NCI-H2107 treated with DMSO at 0.1 percent for 48 hours (cell line): ENCODE data around the gene TMC8.

Experiments
- DNase-seq: peaks from one replicate; lab custom pipeline; 2025; ENCODE audit not compliant: unreplicated experiment; lab: John Stamatoyannopoulos, UW

The TMC8 gene

DNA sequence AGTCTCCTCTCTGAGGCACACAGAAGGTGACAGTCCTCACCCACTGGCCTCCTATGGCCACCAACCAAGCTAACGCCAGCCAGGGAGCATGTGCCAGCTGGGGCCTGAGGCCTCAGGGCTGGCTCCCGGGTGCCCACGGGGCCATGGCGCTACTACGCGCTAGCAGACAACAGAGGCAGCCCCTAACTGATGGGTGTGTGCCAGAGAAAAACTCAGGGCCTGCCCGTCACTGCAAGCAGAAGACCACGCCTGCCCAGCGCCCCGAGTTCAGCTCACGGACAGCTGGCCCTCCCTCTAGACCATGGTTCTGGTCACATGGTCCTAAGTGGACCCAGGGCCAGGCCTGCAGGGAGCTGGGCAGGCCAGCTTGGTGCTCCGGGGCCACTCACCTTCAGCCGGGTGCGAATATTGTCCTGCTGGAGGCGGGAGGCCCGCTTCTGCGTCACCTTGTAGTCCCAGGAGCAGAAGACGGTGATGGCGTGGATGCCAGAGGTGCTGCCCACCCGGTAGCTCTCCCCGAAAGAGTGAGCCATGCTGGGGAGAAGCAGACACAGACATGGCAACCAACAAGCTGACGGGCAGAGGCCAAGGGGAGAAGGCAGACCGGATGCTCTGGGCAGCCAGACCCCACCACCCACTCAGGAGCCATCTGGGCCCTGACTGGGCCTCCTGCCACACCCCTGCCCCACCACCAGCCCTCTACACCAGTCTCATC is 8.2 kb upstream of the TMC8 start:
- DNase-seq = no peak

DNA sequence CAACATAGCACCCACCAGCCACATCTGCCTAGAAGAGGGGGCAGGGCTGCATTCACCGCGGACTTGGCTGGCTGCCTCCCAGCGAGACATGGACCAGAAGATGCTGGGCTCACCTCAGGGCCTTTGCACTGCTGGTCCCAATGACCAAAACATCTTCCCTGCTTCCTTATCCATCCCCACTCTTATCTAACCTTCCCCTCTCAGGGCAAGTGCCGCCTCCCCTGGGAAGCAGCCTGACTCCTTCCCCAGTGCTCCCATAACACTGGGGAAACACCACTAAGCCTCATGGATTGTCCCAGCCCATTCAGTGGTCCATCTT is 7.7 kb upstream of the TMC8 start:
- DNase-seq = no peak

DNA sequence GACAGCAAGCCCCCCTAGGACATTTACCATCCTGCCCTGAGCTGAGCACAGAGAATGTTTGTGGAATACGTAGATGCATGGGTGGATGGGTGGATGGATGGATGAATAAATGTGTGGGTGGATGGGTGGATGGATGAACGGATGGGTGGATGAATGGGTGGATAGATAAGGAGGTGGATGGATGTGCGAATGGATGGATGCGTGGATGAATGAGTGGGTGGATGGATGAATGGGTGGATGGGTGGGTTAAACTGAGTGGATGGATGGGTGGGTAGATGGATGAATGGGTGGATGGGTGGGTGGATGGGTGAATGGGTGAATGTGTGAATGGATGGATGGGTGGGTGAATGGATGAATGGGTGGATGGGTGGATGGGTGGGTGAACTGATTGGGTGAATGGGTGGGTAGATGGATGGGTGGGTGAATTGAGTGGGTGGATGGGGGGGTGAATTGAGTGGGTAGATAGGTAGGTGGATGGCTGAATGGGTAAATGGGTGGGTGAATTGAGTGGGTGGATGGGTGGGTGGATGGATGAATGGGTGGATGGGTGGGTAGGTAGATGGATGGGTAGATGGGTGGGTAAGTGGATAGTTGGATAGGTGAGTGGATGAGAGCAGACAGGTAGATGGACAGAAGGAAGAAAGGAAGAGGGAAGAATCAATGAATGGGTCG is 7.2 kb upstream of the TMC8 start:
- no peak for DNase-seq

DNA sequence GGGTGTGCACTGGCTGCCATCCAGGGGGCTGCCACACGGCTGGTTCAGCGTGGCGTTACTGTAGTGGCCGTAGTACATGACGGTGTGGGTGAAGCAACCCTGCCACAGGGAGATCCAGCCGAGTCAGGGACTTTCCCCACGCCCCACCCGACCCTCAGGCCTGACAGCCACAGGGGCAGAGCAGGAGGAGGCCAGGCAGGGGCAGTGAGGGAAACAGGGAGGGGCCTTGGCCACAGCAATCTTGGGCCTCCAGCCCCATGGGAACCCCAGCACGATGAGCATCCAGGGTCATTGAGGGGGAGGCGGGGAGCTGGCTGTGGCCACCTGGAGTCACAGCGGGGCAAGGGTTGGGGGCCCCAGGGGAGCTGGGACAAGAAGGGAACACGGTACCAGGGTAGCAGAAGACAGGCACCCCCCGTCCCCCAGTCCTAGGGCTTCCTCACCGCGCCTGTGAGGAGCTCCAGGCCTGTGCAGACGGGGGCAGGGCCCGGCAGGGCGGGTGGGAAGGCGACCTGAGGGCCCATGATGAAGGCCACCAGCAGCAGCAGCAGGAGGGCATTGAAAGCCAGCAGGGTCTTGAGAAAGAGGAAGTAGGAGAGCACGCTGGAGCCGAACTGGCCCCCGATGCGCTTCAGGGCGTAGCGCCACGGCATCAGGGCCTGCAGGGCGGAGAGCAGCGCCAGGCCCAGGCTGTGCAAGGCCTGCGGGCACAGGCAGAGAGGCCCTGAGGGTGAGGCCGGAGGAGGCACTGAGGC is 6.3 kb upstream of the TMC8 start:
- DNase-seq = no peak

DNA sequence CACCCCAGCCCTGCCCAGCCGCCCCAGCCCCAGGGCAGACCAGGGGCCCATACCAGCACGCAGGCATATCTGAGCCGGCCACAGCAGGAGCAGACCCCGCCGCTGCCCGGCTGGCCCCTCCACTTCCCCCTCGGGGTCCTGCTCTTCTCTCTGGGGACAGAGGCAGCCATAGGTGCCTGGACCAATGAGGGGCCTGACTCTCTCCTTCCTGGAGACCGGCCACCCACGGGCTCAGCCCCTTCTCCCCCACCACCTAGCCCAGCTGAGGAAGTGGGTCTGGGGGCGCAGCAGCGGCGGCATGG is 5.8 kb upstream of the TMC8 start:
- DNase-seq = no peak

DNA sequence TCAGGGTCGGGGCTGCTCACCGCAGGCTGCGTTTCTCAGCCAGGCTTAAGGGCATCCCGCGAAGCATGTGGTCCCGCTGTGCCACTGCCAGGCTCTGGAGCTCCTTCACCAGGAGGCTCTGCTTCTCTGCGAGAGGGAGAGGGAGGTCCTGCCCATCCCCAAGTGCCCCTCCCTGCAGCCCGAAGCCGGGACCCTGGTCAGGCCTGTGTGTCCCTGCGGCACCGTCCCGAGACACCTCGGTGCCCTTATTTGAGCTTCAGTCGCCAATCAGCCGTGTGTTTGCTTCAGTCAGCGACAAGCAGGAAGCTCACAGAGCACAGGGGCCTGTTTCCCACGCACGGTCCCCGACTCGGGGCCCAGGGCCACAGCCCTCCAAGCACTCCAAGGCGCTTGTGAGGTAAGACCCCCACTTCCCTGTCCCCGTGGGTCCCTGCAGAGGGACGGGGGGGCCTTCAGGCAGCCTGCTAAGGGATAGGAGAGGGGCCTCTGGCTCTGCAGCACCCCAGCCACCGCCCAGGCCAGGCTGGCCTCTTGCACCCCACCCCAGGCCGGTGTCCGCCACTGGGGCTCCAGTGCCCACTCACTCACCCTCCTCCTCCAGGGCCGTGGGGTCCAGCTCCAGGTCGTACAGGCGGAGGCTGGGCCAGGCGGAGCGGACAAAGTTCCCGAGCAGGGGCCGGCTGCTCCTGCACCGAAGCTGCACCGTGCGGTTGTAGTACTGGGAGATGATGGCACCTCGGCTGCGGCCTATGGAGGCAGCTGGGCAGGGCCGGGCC is 5.2 kb upstream of the TMC8 start:
- no peak for DNase-seq

DNA sequence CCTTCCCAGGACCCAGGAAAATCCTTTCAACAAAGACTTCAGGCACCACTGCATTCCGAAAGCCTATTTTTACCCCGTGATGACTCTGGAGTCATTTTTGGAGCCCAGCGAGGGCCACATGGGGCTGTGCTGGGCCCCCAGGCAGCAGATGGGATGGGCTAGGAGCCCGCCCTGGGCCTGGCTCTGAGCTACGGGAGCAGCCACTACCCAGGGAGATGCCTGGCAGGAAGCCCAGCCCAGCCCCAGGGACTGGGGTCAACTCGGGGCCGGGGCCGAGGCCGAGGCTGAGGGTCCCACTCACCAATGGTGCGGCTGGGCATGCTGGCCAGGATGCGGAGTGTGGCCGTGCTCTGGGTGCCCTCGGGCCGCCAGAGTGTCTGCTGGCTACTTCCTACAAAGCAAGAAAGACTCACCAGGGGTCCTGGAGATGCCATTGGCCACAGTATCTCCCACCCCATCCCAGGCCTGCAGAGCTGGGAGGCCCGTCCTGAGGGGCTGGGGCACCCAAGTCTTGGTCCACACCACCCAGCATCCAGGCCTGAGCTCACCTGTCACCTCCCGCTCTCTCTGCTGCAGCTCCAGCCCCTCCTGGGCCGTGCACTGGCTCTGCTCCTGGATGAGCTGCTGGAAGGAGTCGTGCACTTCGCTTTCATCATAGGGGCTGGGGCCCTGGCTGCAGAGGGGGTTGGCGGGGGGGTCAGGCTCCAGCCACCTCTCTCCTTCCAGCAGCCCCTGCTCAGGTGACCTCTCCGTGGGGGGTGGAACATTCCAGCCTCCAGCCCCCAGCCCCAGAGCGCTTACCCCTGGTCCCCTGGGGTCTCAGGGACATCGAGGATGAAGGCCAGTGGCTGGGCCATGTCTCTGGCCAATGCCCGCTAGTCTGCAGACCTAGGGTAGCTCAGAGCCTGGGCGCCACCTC is 4.3 kb upstream of the TMC8 start:
- DNase-seq = no peak

DNA sequence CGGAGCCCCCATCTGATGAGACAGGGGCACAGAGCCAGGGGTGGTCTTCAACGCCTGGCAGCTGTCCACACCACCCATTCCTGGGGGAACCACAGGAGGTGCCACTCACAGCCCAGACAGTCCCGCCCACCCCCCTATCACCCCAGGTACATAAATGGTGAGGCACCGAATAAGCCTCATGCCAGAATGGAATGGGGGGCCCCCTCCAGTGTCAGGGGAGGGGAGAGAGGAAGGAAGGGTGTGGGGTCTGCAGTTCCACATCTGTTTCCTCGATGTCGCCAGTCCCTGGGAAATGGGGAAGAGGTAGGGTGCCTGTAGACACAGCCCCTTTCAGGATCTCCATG is 3.7 kb upstream of the TMC8 start:
- no peak for DNase-seq

DNA sequence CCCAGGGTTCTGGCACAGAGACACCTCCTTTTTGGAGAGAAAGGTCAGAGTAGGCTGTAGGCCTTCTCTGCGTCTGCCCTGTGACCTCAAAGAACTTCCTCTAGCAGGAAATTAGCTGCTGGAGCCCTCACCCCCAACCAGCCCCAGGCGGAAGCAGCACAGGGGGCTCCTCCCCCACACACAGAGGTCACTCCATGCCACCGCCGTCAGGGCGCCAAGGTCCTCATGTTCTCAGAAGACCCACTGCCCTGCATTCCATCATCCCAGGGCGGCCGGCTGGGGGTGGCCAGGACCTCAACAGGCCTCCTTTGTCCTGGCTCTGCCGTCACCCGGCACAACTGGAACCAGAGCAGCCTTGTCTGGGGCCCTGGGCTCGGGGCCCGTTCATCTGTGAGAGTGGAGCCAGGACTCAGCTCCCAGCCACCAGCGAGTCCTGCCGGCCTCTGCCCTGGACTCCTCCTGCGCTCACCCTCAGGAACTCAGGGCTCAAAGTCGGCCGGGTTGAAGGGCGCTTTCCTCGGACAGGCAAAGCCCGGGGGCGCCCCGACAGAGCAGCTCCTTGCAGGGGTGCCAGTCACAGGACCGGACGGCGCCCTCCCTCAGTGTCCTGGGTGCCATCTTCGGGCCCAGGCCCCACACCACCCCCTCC is 3.2 kb upstream of the TMC8 start:
- DNase-seq = no peak

DNA sequence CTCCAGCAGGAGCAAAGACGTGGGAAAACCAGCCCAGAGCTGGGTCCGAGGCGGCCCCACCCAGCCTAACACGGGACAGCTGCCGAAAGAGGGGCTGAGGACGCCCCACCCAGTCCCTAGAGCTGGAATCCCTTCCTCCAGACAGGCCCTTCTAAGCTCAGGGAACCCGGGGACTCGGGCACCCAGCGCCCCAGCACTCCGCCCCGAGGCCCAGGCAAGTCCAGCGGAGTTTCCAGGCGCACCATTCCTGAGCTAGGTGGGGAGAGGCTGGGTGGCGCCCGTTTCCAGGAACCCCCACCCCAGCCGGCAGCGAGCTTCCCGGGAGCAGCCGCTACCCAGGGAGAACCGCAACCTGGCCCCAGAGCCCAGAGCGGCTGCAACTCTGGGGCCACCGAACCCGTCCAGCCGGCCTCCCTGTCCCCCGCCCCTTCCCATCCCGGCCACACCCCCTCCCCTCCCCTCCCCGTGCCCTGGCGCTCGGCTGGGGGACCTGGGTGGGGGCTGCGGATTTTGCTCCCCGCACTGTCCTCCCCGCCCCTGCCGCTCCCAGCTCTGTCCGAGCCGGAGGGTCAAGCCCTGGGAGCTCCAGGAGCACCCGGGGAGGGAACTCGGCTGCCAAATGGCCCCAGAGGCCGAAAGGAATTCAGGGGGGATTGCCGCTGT is 2.6 kb upstream of the TMC8 start:
- no peak for DNase-seq

DNA sequence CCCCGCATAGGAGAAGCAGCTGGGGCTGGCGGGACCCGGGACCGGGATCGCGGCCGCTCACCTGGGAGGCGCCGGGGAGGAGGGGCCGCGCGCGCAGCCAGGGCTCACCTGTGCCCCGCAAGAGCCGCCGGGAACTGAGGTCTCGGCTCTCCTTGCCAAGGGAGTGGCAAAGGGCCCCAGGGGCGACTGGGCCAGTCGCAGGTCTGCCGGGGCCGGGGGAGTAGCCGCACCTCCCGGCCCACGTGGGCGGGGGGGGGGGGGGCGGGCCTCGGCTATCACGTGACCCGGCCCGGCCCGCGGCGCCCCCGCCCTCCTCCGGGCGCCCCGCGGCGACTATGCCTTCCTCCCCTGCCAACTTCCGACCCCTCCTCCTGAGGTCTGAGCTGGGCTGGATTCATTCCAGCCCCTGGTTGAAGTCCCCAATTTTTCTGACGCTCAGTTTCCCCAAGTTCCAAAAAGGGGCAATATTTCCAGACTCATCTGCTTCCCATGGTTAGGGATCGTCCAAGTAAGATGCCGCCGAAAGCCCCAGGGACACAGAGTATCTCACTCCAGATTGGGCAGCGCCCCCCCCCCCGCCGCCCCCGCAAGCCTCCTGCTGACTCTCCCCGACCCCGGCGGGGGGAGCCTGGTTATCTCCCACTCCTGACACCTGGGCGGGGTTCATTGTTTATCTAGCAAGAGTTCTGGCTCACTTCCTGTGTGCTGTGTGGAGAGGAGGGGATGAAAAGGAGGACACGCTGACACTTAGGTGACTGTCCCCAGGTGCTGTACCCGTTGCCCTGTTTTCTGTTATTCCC is 1.8 kb upstream of the TMC8 start, which contains the start of gene TMC6:
TSS of gene TMC6 (minus strand) at position 205 of the 800 bp plus-strand sequence. CDS start 1,923 bp downstream, outside the sequence.
- DNase-seq = no peak

DNA sequence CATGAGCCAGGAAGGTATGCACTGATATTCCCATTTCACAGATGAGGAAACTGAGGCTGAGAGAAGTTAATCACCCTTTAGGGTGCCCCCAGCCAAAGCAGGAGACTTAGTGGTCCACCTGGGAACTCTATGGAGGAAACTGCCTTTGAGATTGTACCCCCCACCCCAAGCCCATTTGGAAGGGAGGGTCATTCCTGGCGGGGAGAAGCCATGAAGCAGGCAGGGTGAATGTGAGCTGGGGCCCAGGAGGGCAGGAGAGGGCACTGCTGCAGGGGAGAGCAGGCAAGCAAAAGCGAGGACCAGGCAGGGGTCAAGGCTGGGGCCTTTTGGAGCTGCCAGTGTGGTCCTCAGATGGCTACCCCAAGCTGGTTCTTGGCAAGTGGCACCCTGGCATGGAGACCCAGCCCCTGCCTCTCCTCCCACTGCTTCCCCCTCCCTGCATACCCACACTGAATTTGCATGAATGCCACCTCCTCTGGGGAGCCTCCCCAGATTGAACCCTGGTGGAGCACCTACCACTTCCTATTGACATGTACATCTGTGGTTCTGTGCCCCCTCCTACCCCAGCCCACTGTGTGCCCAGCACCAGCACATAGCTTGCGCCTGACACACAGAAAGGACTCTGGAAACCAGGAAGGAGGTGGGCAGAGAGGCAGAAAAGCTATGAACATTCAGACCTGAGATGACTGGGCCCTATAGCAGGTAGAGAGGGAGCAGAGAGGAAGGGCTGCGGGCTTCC is 1.1 kb upstream of the TMC8 start:
- DNase-seq = no peak

DNA sequence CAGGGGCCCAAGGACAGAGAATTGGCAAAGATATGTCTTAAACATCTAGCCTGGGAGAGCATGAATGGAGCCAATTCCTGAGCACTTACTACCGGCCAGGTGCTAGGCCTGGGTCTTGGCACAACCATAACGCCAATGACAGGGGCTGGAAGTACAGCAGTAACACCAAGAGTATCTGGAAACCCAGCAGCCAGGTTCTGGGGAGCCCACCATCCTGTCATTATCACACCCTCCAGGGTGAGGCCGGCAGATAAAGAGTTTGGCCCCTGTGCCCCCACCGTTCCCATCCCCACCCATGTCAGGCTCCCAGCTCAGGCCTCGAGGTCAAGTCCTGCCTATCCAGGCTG is 508 bp upstream of the TMC8 start:
- no peak for DNase-seq

DNA sequence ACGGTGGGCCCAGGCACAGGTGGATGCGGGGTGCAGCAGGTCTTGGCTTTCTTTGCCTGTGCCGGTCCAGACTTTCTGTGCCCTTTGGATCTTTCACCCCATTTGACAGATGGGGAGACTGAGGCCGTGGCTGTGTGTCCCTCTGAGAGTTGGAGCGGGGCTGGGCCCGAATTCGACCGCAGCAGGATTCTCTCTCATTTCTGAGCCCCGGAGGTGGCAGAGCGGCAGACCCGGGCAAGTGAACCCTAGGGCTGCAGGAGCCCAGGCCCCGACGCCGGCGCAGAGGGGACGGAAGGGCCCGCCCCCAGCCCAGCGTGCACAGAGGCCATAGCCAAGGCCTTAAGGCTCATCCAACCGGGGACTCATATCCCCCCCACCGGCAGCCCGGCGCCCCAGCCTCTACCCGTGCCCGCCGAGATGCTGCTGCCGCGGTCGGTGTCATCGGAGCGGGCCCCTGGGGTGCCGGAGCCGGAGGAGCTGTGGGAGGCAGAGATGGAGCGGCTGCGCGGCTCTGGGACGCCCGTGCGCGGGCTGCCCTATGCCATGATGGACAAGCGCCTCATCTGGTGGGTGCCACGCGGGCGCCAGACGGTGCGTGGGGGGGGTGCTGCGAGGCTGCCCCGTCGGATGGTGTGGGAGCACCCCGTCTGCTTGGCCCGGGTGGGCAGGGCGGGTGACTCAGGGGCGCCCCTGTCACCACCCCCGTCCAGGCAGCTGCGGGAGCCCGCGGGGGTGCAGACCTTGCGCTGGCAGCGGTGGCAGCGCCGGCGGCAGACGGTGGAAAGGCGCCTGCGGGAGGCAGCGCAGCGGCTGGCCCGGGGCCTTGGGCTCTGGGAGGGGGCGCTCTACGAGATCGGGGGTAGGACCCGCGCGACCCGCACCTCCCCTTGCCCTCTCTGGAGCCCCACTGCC is 857 bp downstream of the TMC8 start:
- no peak for DNase-seq

DNA sequence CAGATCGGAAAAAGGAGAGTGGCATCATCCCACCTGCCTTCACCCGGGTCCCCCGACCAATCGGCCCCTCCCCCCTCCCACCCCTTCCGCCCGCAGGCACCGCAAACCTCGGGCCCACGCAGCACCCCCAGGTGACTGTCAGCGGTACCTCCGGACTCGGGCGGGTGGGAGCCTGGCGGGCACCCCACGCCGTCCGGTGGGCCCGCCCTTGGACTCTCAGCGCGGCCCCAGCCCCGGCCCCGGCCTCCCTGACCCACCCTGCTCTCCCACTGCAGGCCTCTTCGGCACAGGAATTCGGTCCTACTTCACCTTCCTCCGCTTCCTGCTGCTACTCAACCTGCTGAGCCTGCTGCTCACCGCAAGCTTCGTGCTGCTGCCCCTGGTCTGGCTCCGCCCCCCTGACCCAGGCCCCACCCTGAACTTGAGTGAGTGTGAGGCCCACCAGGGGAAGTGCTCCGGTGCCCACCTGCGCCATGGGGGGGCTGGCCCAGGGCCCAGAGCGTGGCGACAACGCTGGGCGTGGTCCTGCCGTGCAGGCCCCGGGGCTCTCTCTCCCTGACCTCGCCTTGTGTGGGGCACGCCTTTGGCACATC is 1.6 kb downstream of the TMC8 start:
- no peak for DNase-seq

DNA sequence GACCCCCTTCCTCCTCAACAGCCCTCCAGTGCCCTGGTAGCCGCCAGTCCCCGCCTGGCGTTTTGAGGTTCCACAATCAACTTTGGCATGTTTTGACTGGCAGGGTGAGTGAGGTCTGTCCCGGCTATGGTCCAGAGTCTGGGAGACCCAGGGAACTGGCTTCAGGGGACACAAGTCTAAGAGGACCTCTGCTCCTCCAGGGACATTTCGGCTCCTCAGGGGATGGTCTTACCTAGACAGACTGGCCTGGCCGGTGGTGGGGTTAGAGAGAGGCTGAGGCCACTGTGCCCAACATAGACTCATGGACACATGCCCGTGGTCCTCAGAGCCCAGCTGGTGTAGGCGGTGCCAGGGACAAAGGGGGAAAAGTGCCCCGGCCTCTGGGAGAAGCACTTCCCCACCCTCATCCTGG is 2.2 kb downstream of the TMC8 start:
- no peak for DNase-seq
